Stomach (tissue), 9 donors: ENCODE data around the gene LPIN2. TPM values are rescaled to one million over a fixed set of nuclear protein-coding genes. Genes with fewer than 3 reads are reported as not detected.

Experiments used
- DNase-seq, 2 donors: peaks; one replicate each; pipeline versions ENCODE4 v3.0.0 to v3.0.0-alpha.2; 2013 to 2019
- H3K27ac ChIP-seq, 5 donors: fragments of 200-600 bp in 4 of 5; sonication (generic) in 4 of 5; one replicate each; pipeline ENCODE4 v1.5.1; 2013 to 2019; ENCODE audit warnings: mild to moderate bottlenecking in 1 of 5, moderate library complexity in 1 of 5
- H3K27me3 ChIP-seq, 3 donors: fragments of 200-600 bp; sonication (generic); one replicate each; pipeline ENCODE4 v1.5.1; 2017 to 2019; ENCODE audit warnings: mixed run types in 1 of 3
- H3K36me3 ChIP-seq, 4 donors: fragments of 200-600 bp; sonication (generic); 1 replicate in 3 of 4; 2 replicates in 1 of 4; pipeline ENCODE4 v1.5.1; 2016 to 2019
- H3K4me1 ChIP-seq, 4 donors: fragments of 200-600 bp; sonication (generic); one replicate each; pipeline ENCODE4 v1.5.1; 2016 to 2019
- H3K4me3 ChIP-seq, 4 donors: fragments of 200-600 bp; sonication (generic) in 3 of 4; one replicate each; pipeline ENCODE4 v1.5.1; 2016 to 2019; ENCODE audit warnings: mild to moderate bottlenecking in 1 of 4
- H3K9me3 ChIP-seq, 4 donors: fragments of 200-600 bp; sonication (generic); one replicate each; pipeline ENCODE4 v1.5.1; 2016 to 2019
- CTCF ChIP-seq, 7 experiments: fragments of 450-650 bp in 4 of 7; fragments of 200-600 bp in 3 of 7; sonication (generic) in 3 of 7; IDR thresholded peaks; one replicate each; pipeline ENCODE4 v1.5.1; 2016 to 2019; ENCODE audit warnings: antibody characterized with exemption in 7 of 7, control low read depth in 2 of 7, mild to moderate bottlenecking in 1 of 7
- EP300 ChIP-seq: sonication (generic); formaldehyde crosslinking; IDR thresholded peaks from one replicate; pipeline ENCODE4 v1.6.1; 2017; ENCODE audit warnings: antibody characterized with exemption
- POLR2A ChIP-seq, 4 donors: fragments of 450-650 bp; IDR thresholded peaks; one replicate each; pipeline ENCODE4 v1.6.1; 2016; ENCODE audit warnings: antibody characterized with exemption in 4 of 4, control low read depth in 2 of 4, mild to moderate bottlenecking in 1 of 4, moderate library complexity in 1 of 4
- POLR2AphosphoS5 ChIP-seq, 3 donors: sonication (generic); formaldehyde crosslinking; IDR thresholded peaks; one replicate each; pipeline ENCODE4 v1.6.1; 2016; ENCODE audit warnings: antibody characterized with exemption in 3 of 3
- WGBS, 5 donors: extraction: QIAGEN DNeasy Blood & Tissue Kit in 3 of 5; methylation state at CpG; one replicate each; pipeline versions ENCODE4 v1.1.5 to v1.1.7; 2013 to 2018; 5-methylcytosine and 5-hydroxymethylcytosine counted together
- intact Hi-C: fragments of 100-400 bp; cut with DNase I; formaldehyde crosslinking; loops from one replicate; pipeline ENCODE4 v1.15.1; 2023; ENCODE audit warnings: low total_unique reads
- polyA plus RNA-seq, 3 donors: library from polyadenylated mRNA; stranded (reverse); fragments of 200-250 nt; gene quantifications; one replicate each; pipeline ENCODE4 v1.2.3, GENCODE V29; 2013
- total RNA-seq, 5 donors: library from RNA; depleted of rRNA; stranded (reverse); fragments of >200 nt; gene quantifications; one replicate each; pipeline versions ENCODE4 v1.1.0 to v1.2.3, GENCODE V29; 2014 to 2016
- donor health status: healthy with polysubstance abuse.
- donor health status: Bipolar disorder and iron deficiency.
- donor health status: healthy.

Gene LPIN2
- total and polyA plus RNA-seq, 8 donors: 4.0 to 86.8 (median 13.0) TPM

- TF ChIP-seq POLR2A (IDR thresholded peaks at IDR 0.05) (no peak), CTCF (IDR thresholded peaks at IDR 0.05) (no peak), POLR2AphosphoS5 (IDR thresholded peaks at IDR 0.05) (no peak), EP300 (no peak)
- peaks cover 13 to 47% (median 34%) of the 10 kb centered on the region in 4 donors for H3K4me1 ChIP-seq
- peaks cover 8 to 26% (median 18%) of the 10 kb centered on the region in 4 donors for H3K36me3 ChIP-seq
- intact Hi-C loops: no loop called here
- H3K27me3 ChIP-seq: no peaks in the 10 kb centered on the region
- DNase-seq: no peak
- H3K4me3 ChIP-seq: no peak overlapping the region
- H3K27ac ChIP-seq: no peak overlapping the region
- no peaks in the 10 kb centered on the region for H3K9me3 ChIP-seq
- 45 to 67% (median 46%) methylated on average over 5 of the region's 5 CpGs for WGBS, 5 donors
Measured at GRCh38 chr18:3002732-3003131, 10.2 kb downstream of the LPIN2 start.

- intact Hi-C loops: no loop called here
- peaks cover 26 to 74% (median 48%) of the 10 kb centered on the region in 4 donors for H3K4me1 ChIP-seq
- H3K27me3 ChIP-seq: no peaks in the 10 kb centered on the region
- no peak overlapping the region for H3K4me3 ChIP-seq
- H3K27ac ChIP-seq: peak overlapping the region in 4 of 5 donors; percentile 58 to 82 (median 77)
- TF ChIP-seq CTCF (IDR thresholded peaks at IDR 0.05): no peak
- TF ChIP-seq POLR2AphosphoS5 (IDR thresholded peaks at IDR 0.05): no peak
- peaks cover 0 to 3% (median 0%) of the 10 kb centered on the region in 4 donors for H3K36me3 ChIP-seq
- no peak for DNase-seq
- no peaks in the 10 kb centered on the region for H3K9me3 ChIP-seq
- WGBS, 5 donors: 26 to 56% (median 38%) methylated on average over 3 of the region's 3 CpGs
Measured at GRCh38 chr18:2998644-2999043, 14.3 kb downstream of the LPIN2 start.

- Histone ChIP-seq H3K9me3 (no peaks in the 10 kb centered on the region), H3K27me3 (no peaks in the 10 kb centered on the region), H3K4me1 (peaks cover 25 to 75% (median 50%) of the 10 kb centered on the region in 4 donors), H3K27ac (peak overlapping the region; percentile 40 to 82 (median 74)), H3K36me3 (peaks cover 0 to under 1% (median 0%) of the 10 kb centered on the region in 4 donors), H3K4me3 (no peak overlapping the region)
- DNase-seq: peak in 1 of 2 donors; percentile 58
- TF ChIP-seq POLR2AphosphoS5 (IDR thresholded peaks at IDR 0.05) (no peak), CTCF (IDR thresholded peaks at IDR 0.05) (no peak), POLR2A (IDR thresholded peaks at IDR 0.05) (no peak), EP300 (no peak)
- 33 to 56% (median 36%) methylated on average over 4 of the region's 4 CpGs for WGBS, 5 donors
- intact Hi-C loops: no loop called here
Measured at GRCh38 chr18:2997846-2998564, 14.9 kb downstream of the LPIN2 start.

- Histone ChIP-seq H3K4me1 (peaks cover 22 to 73% (median 47%) of the 10 kb centered on the region in 4 donors), H3K27ac (peak overlapping the region; percentile 40 to 82 (median 74)), H3K36me3 (no peaks in the 10 kb centered on the region), H3K4me3 (no peak overlapping the region), H3K27me3 (no peaks in the 10 kb centered on the region), H3K9me3 (no peaks in the 10 kb centered on the region)
- intact Hi-C loops: no loop called here
- no peak for DNase-seq
- TF ChIP-seq POLR2AphosphoS5 (IDR thresholded peaks at IDR 0.05): no peak
- TF ChIP-seq EP300: no peak
- no peak for TF ChIP-seq POLR2A (IDR thresholded peaks at IDR 0.05)
- TF ChIP-seq CTCF (IDR thresholded peaks at IDR 0.05): no peak
Measured at GRCh38 chr18:2997429-2997828, 15.5 kb downstream of the LPIN2 start.
